GM18907 (cell line): ENCODE data around the gene LRFN5.
"Not testable (repeated sequence)": the region's sequence is repeated elsewhere in the genome, so short reads cannot be mapped to it uniquely, and the experiment has no call there.

Experiments used
- ATAC-seq: cut with Tn5 transposase; IDR thresholded peaks from one replicate; pipeline ENCODE4 v1.9.1; 2021; ENCODE audit warnings: mild to moderate bottlenecking, moderate library complexity; ENCODE audit not compliant: unreplicated experiment

The LRFN5 gene

GRCh38 chr14:41606532-41607303 lies at the start of gene LRFN5:
Gene LRFN5 (plus strand): TSS chr14:41606876.
- ATAC-seq = no peak

- ATAC-seq = no peak
These were observed 48.2 kb upstream of the LRFN5 start for GRCh38 chr14:41558490-41558889.

GRCh38 chr14:41566864-41567263 lies 39.8 kb upstream of the LRFN5 start:
- not testable (repeated sequence) for ATAC-seq

GRCh38 chr14:41568979-41569378 lies 37.7 kb upstream of the LRFN5 start:
- no peak for ATAC-seq

GRCh38 chr14:41570415-41571155 lies 36.1 kb upstream of the LRFN5 start:
- no peak for ATAC-seq

- no peak for ATAC-seq
These were observed 20.4 kb upstream of the LRFN5 start for GRCh38 chr14:41586237-41586636.

- no peak for ATAC-seq
These were observed 9.0 kb upstream of the LRFN5 start for GRCh38 chr14:41597647-41598046.

GRCh38 chr14:41599805-41600385 lies 6.8 kb upstream of the LRFN5 start:
- ATAC-seq = not testable (repeated sequence)

GRCh38 chr14:41604721-41605531 lies 1.8 kb upstream of the LRFN5 start:
- no peak for ATAC-seq

GRCh38 chr14:41605550-41606281 lies 960 bp upstream of the LRFN5 start:
- ATAC-seq = no peak

- ATAC-seq = no peak
These were observed 469 bp upstream of the LRFN5 start for GRCh38 chr14:41606282-41606531.

GRCh38 chr14:41607304-41607775 lies 664 bp downstream of the LRFN5 start:
- no peak for ATAC-seq

GRCh38 chr14:41607966-41608663 lies 1.4 kb downstream of the LRFN5 start:
- ATAC-seq = no peak

GRCh38 chr14:41608681-41609390 lies 2.2 kb downstream of the LRFN5 start:
- no peak for ATAC-seq

- ATAC-seq = no peak
These were observed 3.1 kb downstream of the LRFN5 start for GRCh38 chr14:41609704-41610183.

GRCh38 chr14:41615011-41615595 lies 8.4 kb downstream of the LRFN5 start:
- ATAC-seq = no peak

- ATAC-seq = no peak
These were observed 17.1 kb downstream of the LRFN5 start for GRCh38 chr14:41623736-41624135.

- no peak for ATAC-seq
These were observed 23.2 kb downstream of the LRFN5 start for GRCh38 chr14:41629876-41630275.

GRCh38 chr14:41634286-41634685 lies 27.6 kb downstream of the LRFN5 start:
- no peak for ATAC-seq
